Astrocyte (in vitro differentiated cells and primary cell): ENCODE results near the gene KCNJ5. TPM values are rescaled to one million over a fixed set of nuclear protein-coding genes. Genes with fewer than 3 reads are reported as not detected.

Experiments
- DNase-seq: peaks from one replicate; pipeline ENCODE4 v3.0.0-alpha.2; 2010; ENCODE audit warnings: low read depth
- FAIRE-seq: peaks from 2 replicates; lab custom pipeline; 2011; peaks lifted over from hg19 to GRCh38; lab: Jason Lieb, UNC
- H2AFZ ChIP-seq: 2 replicates; pipeline ENCODE4 v1.6.0; 2012; ENCODE audit warnings: low read depth, low read length, inconsistent platforms
- H3K27ac ChIP-seq: 2 replicates; pipeline ENCODE4 v1.5.1; 2011; ENCODE audit warnings: low read depth, low read length, inconsistent platforms
- H3K27me3 ChIP-seq: 2 replicates; pipeline ENCODE4 v1.6.0; 2011; ENCODE audit warnings: low read length, inconsistent platforms; ENCODE audit not compliant: insufficient read depth
- H3K36me3 ChIP-seq: 2 replicates; pipeline ENCODE4 v1.5.1; 2011; ENCODE audit warnings: low read length, inconsistent platforms; ENCODE audit not compliant: insufficient read depth
- H3K4me1 ChIP-seq: 2 replicates; pipeline ENCODE4 v1.5.1; 2011; ENCODE audit warnings: low read length, inconsistent platforms; ENCODE audit not compliant: insufficient read depth
- H3K4me2 ChIP-seq: 2 replicates; pipeline ENCODE4 v1.6.0; 2012; ENCODE audit warnings: low read length, inconsistent platforms
- H3K4me3 ChIP-seq: 2 replicates; pipeline ENCODE4 v1.5.1; 2011; ENCODE audit warnings: low read depth, mild to moderate bottlenecking, low read length, inconsistent platforms; ENCODE audit not compliant: insufficient read depth
- H3K79me2 ChIP-seq: 2 replicates; pipeline ENCODE4 v1.6.0; 2012; ENCODE audit warnings: mild to moderate bottlenecking, low read length, inconsistent platforms; ENCODE audit not compliant: insufficient read depth
- H3K9ac ChIP-seq: 2 replicates; pipeline ENCODE4 v1.6.0; 2012; ENCODE audit warnings: mild to moderate bottlenecking, low read length, inconsistent platforms
- H3K9me3 ChIP-seq: 2 replicates; pipeline ENCODE4 v1.5.1; 2012; ENCODE audit warnings: low read depth, mild to moderate bottlenecking, low read length, inconsistent platforms; ENCODE audit not compliant: insufficient read depth
- H4K20me1 ChIP-seq: 2 replicates; pipeline ENCODE4 v1.6.0; 2012; ENCODE audit warnings: low read length, inconsistent platforms; ENCODE audit not compliant: insufficient read depth
- H3K27ac Mint-ChIP-seq: one replicate; pipeline ENCODE4 v1.8.0; 2021; ENCODE audit warnings: mild to moderate bottlenecking, mixed read lengths; ENCODE audit not compliant: unreplicated experiment
- H3K27me3 Mint-ChIP-seq: one replicate; pipeline ENCODE4 v1.8.0; 2021; ENCODE audit warnings: low read depth, mixed read lengths; ENCODE audit not compliant: unreplicated experiment
- H3K36me3 Mint-ChIP-seq: one replicate; pipeline ENCODE4 v1.8.0; 2021; ENCODE audit warnings: low read depth, mixed read lengths; ENCODE audit not compliant: unreplicated experiment
- H3K4me1 Mint-ChIP-seq: one replicate; pipeline ENCODE4 v1.8.0; 2021; ENCODE audit warnings: low read depth, mixed read lengths; ENCODE audit not compliant: unreplicated experiment
- H3K4me3 Mint-ChIP-seq: one replicate; pipeline ENCODE4 v1.8.0; 2021; ENCODE audit warnings: mild to moderate bottlenecking, moderate library complexity, mixed read lengths; ENCODE audit not compliant: unreplicated experiment
- H3K9me3 Mint-ChIP-seq: one replicate; pipeline ENCODE4 v1.8.0; 2021; ENCODE audit warnings: mild to moderate bottlenecking, mixed read lengths; ENCODE audit not compliant: unreplicated experiment
- EZH2 ChIP-seq: IDR thresholded peaks from 2 replicates; pipeline ENCODE4 v1.6.1; 2012; ENCODE audit warnings: mild to moderate bottlenecking, low read length, inconsistent platforms; ENCODE audit not compliant: insufficient read depth
- total RNA-seq: library from RNA; stranded (reverse); gene quantifications from 2 replicates; pipeline ENCODE4 v1.2.1, GENCODE V29; 2021
- TF ChIP-seq, protein P1 (sequence below): IDR thresholded peaks from 2 replicates; pipeline ENCODE4 v1.5.1; 2011; ENCODE audit warnings: low read depth, mild to moderate bottlenecking, inconsistent platforms, low read length, moderate library complexity; ENCODE audit not compliant: insufficient read depth

Gene KCNJ5
- total RNA-seq, 1 donor from 2014 or later, result 1.4 TPM

DNA sequence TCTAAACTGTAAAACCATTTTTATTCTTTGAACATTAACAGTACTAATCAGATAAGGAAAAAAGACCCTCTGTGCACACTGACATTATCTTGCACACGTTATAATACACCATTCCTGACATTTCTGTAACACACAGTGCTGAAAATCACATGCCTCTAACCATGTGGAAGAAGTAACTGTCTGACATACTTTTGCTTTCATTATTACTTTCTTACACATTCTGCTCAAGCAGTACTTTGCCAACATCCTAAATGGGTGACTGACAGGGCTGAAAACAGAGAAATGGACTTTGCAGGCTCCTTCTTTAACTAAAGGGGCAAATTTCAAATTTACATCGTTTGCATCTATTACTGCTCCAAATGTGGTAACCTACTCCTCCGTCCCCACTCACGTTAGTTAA lies 74.3 kb downstream of the KCNJ5 start:
- H3K27ac ChIP-seq, result no peak overlapping the region
- FAIRE-seq, result no peak
- H3K9ac ChIP-seq, result no peak overlapping the region
- DNase-seq, result no peak
- Mint-ChIP-seq H3K4me1 (peaks cover 5% of the 10 kb centered on the region), H3K27me3 (no peaks in the 10 kb centered on the region), H3K36me3 (peaks cover 17% of the 10 kb centered on the region), H3K4me3 (no peak overlapping the region), H3K27ac (no peak overlapping the region), H3K9me3 (no peaks in the 10 kb centered on the region)
- peaks cover 4% of the 10 kb centered on the region for H3K36me3 ChIP-seq
- no peaks in the 10 kb centered on the region for H3K79me2 ChIP-seq
- H3K4me2 ChIP-seq, result no peak overlapping the region
- H2AFZ ChIP-seq, result no peak overlapping the region
- H3K9me3 ChIP-seq, result no peaks in the 10 kb centered on the region
- H3K4me1 ChIP-seq, result no peaks in the 10 kb centered on the region
- no peak overlapping the region for H3K4me3 ChIP-seq
- TF ChIP-seq, protein P1, sequence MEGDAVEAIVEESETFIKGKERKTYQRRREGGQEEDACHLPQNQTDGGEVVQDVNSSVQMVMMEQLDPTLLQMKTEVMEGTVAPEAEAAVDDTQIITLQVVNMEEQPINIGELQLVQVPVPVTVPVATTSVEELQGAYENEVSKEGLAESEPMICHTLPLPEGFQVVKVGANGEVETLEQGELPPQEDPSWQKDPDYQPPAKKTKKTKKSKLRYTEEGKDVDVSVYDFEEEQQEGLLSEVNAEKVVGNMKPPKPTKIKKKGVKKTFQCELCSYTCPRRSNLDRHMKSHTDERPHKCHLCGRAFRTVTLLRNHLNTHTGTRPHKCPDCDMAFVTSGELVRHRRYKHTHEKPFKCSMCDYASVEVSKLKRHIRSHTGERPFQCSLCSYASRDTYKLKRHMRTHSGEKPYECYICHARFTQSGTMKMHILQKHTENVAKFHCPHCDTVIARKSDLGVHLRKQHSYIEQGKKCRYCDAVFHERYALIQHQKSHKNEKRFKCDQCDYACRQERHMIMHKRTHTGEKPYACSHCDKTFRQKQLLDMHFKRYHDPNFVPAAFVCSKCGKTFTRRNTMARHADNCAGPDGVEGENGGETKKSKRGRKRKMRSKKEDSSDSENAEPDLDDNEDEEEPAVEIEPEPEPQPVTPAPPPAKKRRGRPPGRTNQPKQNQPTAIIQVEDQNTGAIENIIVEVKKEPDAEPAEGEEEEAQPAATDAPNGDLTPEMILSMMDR, result no peak
- no peak for TF ChIP-seq EZH2
- H3K27me3 ChIP-seq, result no peaks in the 10 kb centered on the region
- H4K20me1 ChIP-seq, result no peaks in the 10 kb centered on the region

DNA sequence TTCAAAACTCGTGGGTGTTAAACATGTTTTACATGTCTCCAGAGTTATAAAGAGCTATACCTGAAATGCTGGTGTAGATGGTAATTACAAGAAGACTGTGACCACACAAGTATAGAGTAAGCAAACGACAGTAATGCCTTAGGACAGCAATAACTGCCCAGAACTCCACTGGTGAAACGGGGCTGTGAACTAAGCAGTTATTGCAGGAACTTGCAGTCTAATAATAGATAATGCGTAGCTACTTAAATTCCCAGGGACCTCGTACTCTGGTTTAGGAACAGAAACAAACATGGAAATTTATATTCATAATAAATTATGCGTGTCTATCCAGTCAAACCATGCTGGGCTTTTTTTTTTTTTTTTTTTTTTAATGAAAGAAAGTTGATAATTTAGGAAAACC lies 76.4 kb downstream of the KCNJ5 start:
- no peak for FAIRE-seq

DNA sequence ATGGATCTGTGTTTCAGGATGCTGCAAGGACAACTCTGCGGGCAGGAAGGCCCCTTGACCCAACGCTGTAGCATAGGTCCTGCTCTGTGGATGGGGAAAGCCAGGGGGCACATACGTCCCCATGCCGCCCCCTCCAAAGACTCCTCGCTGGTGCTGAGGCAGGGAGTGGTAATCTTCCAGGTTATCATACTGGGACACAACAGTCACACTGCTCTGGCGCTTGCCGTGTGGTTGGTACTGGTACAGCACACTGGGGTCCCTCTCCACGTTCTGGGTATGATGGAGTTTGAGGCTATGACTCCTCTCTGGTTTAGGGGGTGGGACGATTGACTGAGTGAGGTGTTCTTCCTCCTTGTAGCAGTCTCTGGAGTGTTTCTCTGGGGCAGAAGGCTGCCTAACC lies 77.8 kb downstream of the KCNJ5 start:
- H3K4me3 Mint-ChIP-seq, result no peak overlapping the region
- Histone ChIP-seq H3K27me3 (no peaks in the 10 kb centered on the region), H3K4me3 (no peak overlapping the region), H3K9me3 (no peaks in the 10 kb centered on the region), H3K4me2 (no peak overlapping the region), H3K27ac (no peak overlapping the region), H3K79me2 (no peaks in the 10 kb centered on the region), H2AFZ (no peak overlapping the region), H3K4me1 (no peaks in the 10 kb centered on the region), H3K36me3 (peaks cover 8% of the 10 kb centered on the region), H4K20me1 (no peaks in the 10 kb centered on the region), H3K9ac (no peak overlapping the region)
- H3K27ac Mint-ChIP-seq, result no peak overlapping the region
- DNase-seq (no peak), FAIRE-seq (no peak)
- TF ChIP-seq, protein P1, result no peak
- no peak for TF ChIP-seq EZH2
- H3K4me1 Mint-ChIP-seq, result peaks cover 5% of the 10 kb centered on the region
- H3K27me3 Mint-ChIP-seq, result no peaks in the 10 kb centered on the region
- no peaks in the 10 kb centered on the region for H3K9me3 Mint-ChIP-seq
- peaks cover 31% of the 10 kb centered on the region for H3K36me3 Mint-ChIP-seq

More for the DNA sequence above, 76.4 kb downstream of the KCNJ5 start:
- Histone ChIP-seq H3K27me3 (no peaks in the 10 kb centered on the region), H3K79me2 (no peaks in the 10 kb centered on the region), H4K20me1 (no peaks in the 10 kb centered on the region), H3K9ac (no peak overlapping the region), H3K4me1 (no peaks in the 10 kb centered on the region), H2AFZ (no peak overlapping the region), H3K4me3 (no peak overlapping the region), H3K36me3 (peaks cover 8% of the 10 kb centered on the region), H3K9me3 (no peaks in the 10 kb centered on the region), H3K27ac (no peak overlapping the region), H3K4me2 (no peak overlapping the region)
- no peak overlapping the region for H3K4me3 Mint-ChIP-seq
- H3K9me3 Mint-ChIP-seq, result no peaks in the 10 kb centered on the region
- DNase-seq, result no peak
- peaks cover 5% of the 10 kb centered on the region for H3K4me1 Mint-ChIP-seq
- TF ChIP-seq EZH2, result no peak
- TF ChIP-seq, protein P1, result no peak
- no peak overlapping the region for H3K27ac Mint-ChIP-seq
- peaks cover 26% of the 10 kb centered on the region for H3K36me3 Mint-ChIP-seq
- no peaks in the 10 kb centered on the region for H3K27me3 Mint-ChIP-seq

Other genes starting within 250 kb of the KCNJ5 start
- gene FLI1, start 197.3 kb upstream of the KCNJ5 start, total RNA-seq, result 15.0 and 15.6 TPM in 2 replicates
- gene KCNJ1, start 24.1 kb upstream of the KCNJ5 start, total RNA-seq, result 0.14 TPM in 1 of 2 replicates, not detected in the other
- gene TP53AIP1, start 51.5 kb downstream of the KCNJ5 start, total RNA-seq, result 0.20 TPM in 1 of 2 replicates, not detected in the other